GM18858 (cell line): ENCODE data around the gene LIPN.

ENCODE experiments used
- ATAC-seq: cut with Tn5 transposase; IDR thresholded peaks from one replicate; pipeline ENCODE4 v1.9.1; 2021; ENCODE audit not compliant: unreplicated experiment

The LIPN gene

DNA sequence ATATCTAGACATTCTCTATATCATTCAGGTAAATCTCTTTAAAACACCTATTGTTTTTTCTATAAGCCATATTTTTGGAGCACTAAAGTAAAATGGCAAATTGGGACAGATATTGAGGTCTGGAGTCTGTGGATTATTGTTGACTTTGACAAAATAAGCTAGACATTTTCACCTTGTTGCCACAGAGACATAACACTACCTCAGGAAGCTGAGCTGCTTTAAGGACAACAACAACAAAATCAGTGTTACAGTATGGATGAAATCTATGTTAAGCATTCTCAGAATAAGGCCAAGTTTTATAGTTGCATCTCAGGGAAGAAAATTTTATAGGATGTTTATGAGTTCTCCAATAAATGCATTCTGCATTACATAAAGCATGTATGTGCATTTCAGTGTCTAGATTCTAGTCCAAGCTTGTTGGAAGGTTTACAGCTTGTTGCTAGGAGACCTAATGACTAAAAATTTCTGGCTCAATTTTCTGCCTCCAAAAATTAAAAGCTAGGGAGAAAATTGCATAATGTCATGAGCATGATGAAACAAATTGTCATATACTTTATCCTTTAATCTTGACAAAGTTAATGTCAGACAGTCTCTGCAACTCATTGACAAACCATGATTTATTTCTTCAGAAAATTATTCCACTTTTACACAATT, 61.1 kb downstream of the LIPN start:
- ATAC-seq, result no peak

DNA sequence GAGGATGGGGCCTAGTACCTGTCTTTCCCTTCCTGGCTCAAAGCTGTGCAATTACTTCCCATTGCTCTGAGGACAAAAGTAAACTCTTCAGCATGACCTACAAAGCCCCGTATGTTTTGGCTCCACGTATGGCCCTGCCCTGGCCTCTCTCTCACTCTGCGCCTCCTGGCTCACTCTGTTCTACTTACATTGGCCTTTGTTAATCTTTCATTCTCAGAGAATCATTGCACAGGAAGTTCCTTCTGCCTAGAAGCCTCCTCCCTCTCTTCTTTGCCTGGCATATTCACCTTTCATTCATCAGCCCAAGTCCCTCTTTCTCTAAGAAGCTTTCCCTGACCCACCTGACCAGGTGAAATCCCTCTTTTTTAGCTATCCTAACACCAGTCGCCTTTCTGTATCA, 66.6 kb downstream of the LIPN start:
- no peak for ATAC-seq

DNA sequence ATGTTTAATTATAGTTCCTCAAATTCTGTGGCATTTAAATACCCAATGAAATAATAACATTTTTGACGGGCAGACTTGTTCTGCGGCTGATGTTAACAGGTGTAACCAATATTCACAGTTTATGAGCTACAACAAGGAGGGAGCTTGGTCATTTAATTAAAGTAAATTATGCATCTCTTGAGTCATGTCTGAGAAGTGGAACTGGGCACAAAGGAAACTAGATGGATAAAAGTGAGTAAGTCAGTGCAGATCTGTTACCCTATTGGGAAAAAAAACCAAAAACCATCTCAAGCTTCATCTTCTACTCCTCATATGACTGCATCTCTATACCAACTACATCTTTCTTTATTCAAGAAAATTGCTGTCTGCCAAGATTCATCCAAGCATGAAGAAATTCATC, 67.9 kb downstream of the LIPN start:
- no peak for ATAC-seq

DNA sequence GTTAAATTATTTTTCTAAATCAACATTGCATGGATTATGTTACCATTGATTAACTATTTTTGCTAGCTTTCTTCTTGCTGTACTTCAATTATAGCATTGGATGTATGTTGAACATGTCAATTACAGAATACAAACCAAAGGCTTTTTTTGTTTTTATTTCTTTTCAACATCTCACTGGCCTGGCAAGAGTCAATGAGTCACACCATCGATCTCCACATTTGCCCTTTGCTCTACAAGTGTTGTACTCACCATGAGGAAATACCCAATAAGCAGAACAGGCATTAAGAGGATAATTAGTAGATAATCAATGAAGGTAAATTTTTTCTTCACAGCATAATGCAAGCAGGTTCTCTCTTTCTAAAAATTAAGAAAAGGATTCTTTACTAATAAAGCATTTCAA, 68.5 kb downstream of the LIPN start:
- ATAC-seq, result no peak
